Fibroblast of lung (primary cell): ENCODE results near the gene EIF4EBP2. TPM values are rescaled to one million over a fixed set of nuclear protein-coding genes. Genes with fewer than 3 reads are reported as not detected.

ENCODE experiments used
- DNase-seq, 2 donors: peaks; one replicate each; pipeline versions ENCODE4 v3.0.0 to v3.0.0-alpha.2; 2010; ENCODE audit warnings: low read depth in 2 of 2
- H2AFZ ChIP-seq: 2 replicates; pipeline ENCODE4 v1.5.1; 2012; ENCODE audit warnings: low read length, control low read depth, inconsistent platforms
- H3K27ac ChIP-seq: 2 replicates; pipeline ENCODE4 v1.5.1; 2011; ENCODE audit warnings: low read length, control low read depth; ENCODE audit not compliant: insufficient read depth
- H3K27me3 ChIP-seq: 2 replicates; pipeline ENCODE4 v1.5.1; 2011; ENCODE audit warnings: mild to moderate bottlenecking, low read length; ENCODE audit not compliant: control insufficient read depth, insufficient read depth
- H3K36me3 ChIP-seq: 2 replicates; pipeline ENCODE4 v1.5.1; 2011; ENCODE audit warnings: low read length; ENCODE audit not compliant: control insufficient read depth, insufficient read depth
- H3K4me1 ChIP-seq: 2 replicates; pipeline ENCODE4 v1.5.1; 2011; ENCODE audit warnings: low read length; ENCODE audit not compliant: control insufficient read depth, insufficient read depth; ENCODE audit errors: extremely low read depth
- H3K4me2 ChIP-seq: 2 replicates; pipeline ENCODE4 v1.5.1; 2011; ENCODE audit warnings: low read length, control low read depth; ENCODE audit not compliant: insufficient read depth; ENCODE audit errors: extremely low read depth
- H3K4me3 ChIP-seq, 4 experiments: fragments of 200-600 bp in 1 of 4; sonication (generic) in 1 of 4; replicated peaks in 1 of 4; 2 replicates each; pipeline ENCODE4 v1.5.1; 2011 to 2016; ENCODE audit warnings: low read length in 4 of 4, low read depth in 3 of 4, mild to moderate bottlenecking in 3 of 4, control low read depth in 2 of 4, inconsistent platforms in 1 of 4, mixed read lengths in 1 of 4; ENCODE audit not compliant: insufficient read depth in 1 of 4; ENCODE audit errors: control extremely low read depth in 1 of 4
- H3K79me2 ChIP-seq: 2 replicates; pipeline ENCODE4 v1.5.1; 2012; ENCODE audit warnings: mild to moderate bottlenecking, low read length, inconsistent platforms; ENCODE audit not compliant: control insufficient read depth, insufficient read depth
- H3K9ac ChIP-seq: 2 replicates; pipeline ENCODE4 v1.5.1; 2011; ENCODE audit warnings: mild to moderate bottlenecking, low read length, control low read depth; ENCODE audit not compliant: insufficient read depth
- H3K9me3 ChIP-seq: 2 replicates; pipeline ENCODE4 v1.5.1; 2012; ENCODE audit warnings: low read depth, low read length; ENCODE audit not compliant: control insufficient read depth, insufficient read depth
- H4K20me1 ChIP-seq: 2 replicates; pipeline ENCODE4 v1.5.1; 2011; ENCODE audit warnings: low read length; ENCODE audit not compliant: control insufficient read depth, insufficient read depth; ENCODE audit errors: extremely low read depth
- CTCF ChIP-seq, 2 donors: IDR thresholded peaks in 1 of 2; conservative IDR thresholded peaks in 1 of 2; 1 replicate in 1 of 2; 2 replicates in 1 of 2; pipeline ENCODE4 v1.5.1; 2011 to 2012; ENCODE audit warnings: low read length in 2 of 2, control low read depth in 1 of 2, inconsistent platforms in 1 of 2, low read depth in 1 of 2, mild to moderate bottlenecking in 1 of 2
- EZH2 ChIP-seq: IDR thresholded peaks from 2 replicates; pipeline ENCODE4 v1.5.1; 2012; ENCODE audit warnings: low read length, control low read depth, mild to moderate bottlenecking; ENCODE audit errors: missing control alignments
- polyA plus RNA-seq, 2 donors: library from polyadenylated mRNA; depleted of rRNA in 1 of 2; stranded (reverse) in 1 of 2; unstranded in 1 of 2; fragments of >200 nt; gene quantifications; 2 replicates each; pipeline ENCODE4 v1.2.1, GENCODE V29; 2011 to 2012; ENCODE audit warnings: missing spikeins in 1 of 2
- total RNA-seq: library from RNA; depleted of rRNA; stranded (reverse); fragments of >200 nt; gene quantifications from 2 replicates; pipeline ENCODE4 v1.2.1, GENCODE V29; 2014

The EIF4EBP2 gene
- total and polyA plus RNA-seq, 2 donors (not counting 1 experiment from before 2014, with no cell fraction given): 18.0 to 44.9 TPM

GRCh38 chr10:70376436-70377378 is 27.2 kb upstream of the EIF4EBP2 start:
- Histone ChIP-seq H3K9ac (no peak overlapping the region), H3K27me3 (no peaks in the 10 kb centered on the region), H3K4me3 (no peak overlapping the region), H3K4me1 (peaks cover 26% of the 10 kb centered on the region), H3K4me2 (no peak overlapping the region), H3K27ac (no peak overlapping the region), H3K36me3 (no peaks in the 10 kb centered on the region), H4K20me1 (no peaks in the 10 kb centered on the region), H2AFZ (no peak overlapping the region), H3K79me2 (no peaks in the 10 kb centered on the region), H3K9me3 (no peaks in the 10 kb centered on the region)
- TF ChIP-seq CTCF (conservative IDR thresholded peaks at IDR 0.05 in 1 of 2, IDR thresholded peaks at IDR 0.05 in 1 of 2; ENCODE audit: low read depth in 1 of 2, low read length in 2 of 2): no peak
- no peak for TF ChIP-seq EZH2
- DNase-seq: peak in 1 of 2 donors; percentile 47

- H3K9ac ChIP-seq: no peak overlapping the region
- H3K4me3 ChIP-seq: no peak overlapping the region
- H3K27me3 ChIP-seq: no peaks in the 10 kb centered on the region
- peaks cover 27% of the 10 kb centered on the region for H3K4me1 ChIP-seq
- H3K9me3 ChIP-seq: no peaks in the 10 kb centered on the region
- no peaks in the 10 kb centered on the region for H3K36me3 ChIP-seq
- no peaks in the 10 kb centered on the region for H3K79me2 ChIP-seq
- DNase-seq: peak; percentile 80 to 97
- no peaks in the 10 kb centered on the region for H4K20me1 ChIP-seq
- TF ChIP-seq EZH2 (no peak), CTCF (conservative IDR thresholded peaks at IDR 0.05 in 1 of 2, IDR thresholded peaks at IDR 0.05 in 1 of 2; ENCODE audit: low read depth in 1 of 2, low read length in 2 of 2) (no peak)
- no peak overlapping the region for H3K27ac ChIP-seq
- no peak overlapping the region for H2AFZ ChIP-seq
- no peak overlapping the region for H3K4me2 ChIP-seq
Measured at GRCh38 chr10:70378122-70378521, 25.8 kb upstream of the EIF4EBP2 start.

- Histone ChIP-seq H2AFZ (no peak overlapping the region), H3K4me1 (peaks cover 27% of the 10 kb centered on the region), H3K4me3 (no peak overlapping the region), H3K27me3 (no peaks in the 10 kb centered on the region), H3K9me3 (no peaks in the 10 kb centered on the region), H3K36me3 (no peaks in the 10 kb centered on the region), H3K4me2 (no peak overlapping the region), H3K79me2 (no peaks in the 10 kb centered on the region), H4K20me1 (no peaks in the 10 kb centered on the region), H3K9ac (no peak overlapping the region), H3K27ac (no peak overlapping the region)
- DNase-seq: peak in 1 of 2 donors; percentile 26
- TF ChIP-seq EZH2: no peak
- peak; percentile 62 to 73 for TF ChIP-seq CTCF (conservative IDR thresholded peaks at IDR 0.05 in 1 of 2, IDR thresholded peaks at IDR 0.05 in 1 of 2; ENCODE audit: low read depth in 1 of 2, low read length in 2 of 2)
Measured at GRCh38 chr10:70379581-70380176, 24.3 kb upstream of the EIF4EBP2 start.
